Measurements from ENCODE around the gene PBX1.

- TF ChIP-seq CTCF (conservative IDR thresholded peaks at IDR 0.05; ENCODE audit: low read depth in 2 of 2), result no peak
- TF ChIP-seq REST (IDR thresholded peaks at IDR 0.05; ENCODE audit: unreplicated experiment), result no peak
- no peak for TF ChIP-seq JUNB (IDR thresholded peaks at IDR 0.05; ENCODE audit: unreplicated experiment)
- no peak for TF ChIP-seq CREB1 (CRISPR knock-in tag; IDR thresholded peaks at IDR 0.05; ENCODE audit: low read depth)
- no peak for TF ChIP-seq ZNF114 (CRISPR knock-in tag; IDR thresholded peaks at IDR 0.05)
- no peak for TF ChIP-seq POLR2AphosphoS5 (IDR thresholded peaks at IDR 0.05; ENCODE audit: low read depth)
Measured at GRCh38 chr1:164576291-164577271, 17.6 kb downstream of the PBX1 start.

All from GM23338 (cell line).